ENCODE results near the gene GPR4.
"Not testable (repeated sequence)": the region's sequence is repeated elsewhere in the genome, so short reads cannot be mapped to it uniquely, and the experiment has no call there.

Gene GPR4

DNA sequence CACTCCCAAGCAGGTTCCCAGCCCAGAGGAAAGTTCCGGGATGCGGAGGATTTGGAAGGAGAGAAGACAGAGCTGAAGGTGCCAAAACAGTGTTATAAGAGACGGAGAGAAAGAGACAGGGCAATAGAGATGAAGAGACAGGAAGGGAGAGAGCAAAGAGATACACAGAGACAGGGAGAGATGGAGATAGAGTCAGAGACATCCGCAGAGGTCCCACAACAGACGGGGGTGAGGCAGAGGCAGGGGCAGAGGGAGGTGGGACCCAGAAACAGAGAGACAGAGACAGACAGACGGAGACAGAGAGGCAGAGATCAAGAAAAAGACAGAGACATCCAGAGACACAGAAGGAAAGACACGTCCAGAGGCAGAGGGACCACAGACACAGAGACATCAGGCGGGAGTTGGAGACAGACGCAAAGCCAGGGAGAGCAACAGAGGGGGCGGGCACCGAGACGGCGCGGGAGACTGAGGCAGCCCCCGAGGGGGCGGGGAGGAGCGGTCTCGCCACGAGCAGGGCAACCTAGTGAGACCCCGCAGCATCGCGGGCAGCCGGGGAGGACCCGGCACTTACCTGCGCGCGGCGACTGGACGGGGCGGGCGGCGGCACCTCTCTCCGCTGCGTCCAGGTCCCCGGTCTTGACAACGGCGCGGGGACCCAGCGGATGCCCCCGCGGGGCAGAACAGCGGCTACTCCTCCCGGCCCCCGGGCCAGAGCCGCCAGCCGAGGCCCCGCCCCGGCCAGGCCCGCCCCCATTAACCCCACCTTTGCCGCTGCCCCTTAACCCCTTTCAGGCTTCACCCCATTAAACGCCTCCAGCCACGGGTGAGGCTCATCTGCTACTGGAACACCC is at the start of gene GPR4:
TSS of gene GPR4 (minus strand) at position 689 of the 851 bp plus-strand sequence. CDS start 10,346 bp downstream, outside the sequence.
- no peak for DNase-seq (ENCODE audit: low read depth)

DNA sequence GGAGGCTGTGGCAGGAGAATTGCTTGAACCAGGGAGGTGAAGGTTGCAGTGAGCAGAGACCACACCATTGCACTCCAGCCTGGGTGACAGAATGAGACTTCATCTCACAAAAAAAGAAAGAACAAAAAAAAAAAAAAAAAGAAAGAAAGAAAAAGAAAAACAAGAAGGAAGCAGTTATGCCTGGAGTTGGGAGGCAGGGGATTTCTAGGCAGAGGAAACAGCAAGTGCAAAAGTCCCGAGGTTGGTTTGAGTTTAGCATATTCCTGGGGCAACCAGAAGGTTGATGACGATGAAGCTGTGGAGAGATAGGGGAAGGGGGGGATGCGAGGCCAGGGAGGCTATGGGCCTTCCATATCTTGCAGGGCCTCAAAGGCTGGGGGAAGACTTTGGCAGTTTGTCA is 48.7 kb upstream of the GPR4 start:
- DNase-seq (ENCODE audit: low read depth): no peak

DNA sequence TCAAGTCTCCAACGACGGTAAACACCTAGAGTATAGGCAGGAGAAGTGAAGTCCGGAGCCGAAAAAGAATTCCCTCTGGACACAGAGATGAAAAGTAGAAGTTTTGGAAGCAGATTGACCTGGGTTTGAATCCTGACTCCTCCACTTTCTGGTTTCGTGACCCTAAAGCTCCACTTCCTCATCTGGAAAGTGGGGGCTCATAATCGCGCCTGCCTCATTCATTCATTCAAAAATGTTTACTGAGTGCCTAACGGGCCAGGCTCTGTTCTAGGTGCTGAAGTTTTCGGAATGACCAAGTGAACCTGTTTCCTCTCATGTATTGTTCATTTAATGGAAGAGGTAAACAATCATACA is 44.3 kb upstream of the GPR4 start:
- no peak for DNase-seq (ENCODE audit: low read depth)

DNA sequence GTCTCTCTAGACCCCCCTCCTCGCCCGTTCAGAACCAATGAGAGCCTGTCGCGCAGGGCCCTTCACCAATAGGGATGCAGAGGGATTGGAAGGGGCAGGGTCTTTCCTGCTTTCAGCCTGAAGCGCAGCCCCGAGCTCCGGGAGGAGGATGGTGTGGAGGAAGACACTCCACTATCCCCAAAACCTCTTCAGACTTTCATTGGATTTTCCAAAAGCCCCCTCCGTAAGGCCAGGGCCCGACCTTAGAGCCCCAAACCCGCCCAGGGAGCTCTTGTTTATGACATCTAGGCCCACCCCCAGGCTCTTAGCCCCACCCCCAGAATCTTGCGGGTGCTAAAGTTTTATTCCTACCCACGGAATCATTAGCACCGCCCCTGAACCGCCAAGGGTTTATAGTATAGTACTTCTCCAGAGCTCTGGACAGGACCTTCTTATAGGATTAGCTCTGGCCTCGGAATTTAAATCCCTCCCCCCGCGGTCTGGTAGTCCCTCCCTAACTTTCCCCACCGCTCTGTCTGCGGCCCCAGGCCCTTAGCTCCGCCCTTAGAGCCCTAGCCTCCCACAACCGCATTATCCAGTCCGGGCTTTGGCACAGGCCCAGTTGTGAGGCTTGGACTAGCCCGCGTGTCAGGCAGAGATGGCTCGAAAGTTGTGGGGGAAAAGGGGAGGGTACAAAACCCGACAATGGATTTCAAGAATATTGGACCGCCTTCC is 43.8 kb upstream of the GPR4 start:
- DNase-seq (ENCODE audit: low read depth): peak; percentile 99

DNA sequence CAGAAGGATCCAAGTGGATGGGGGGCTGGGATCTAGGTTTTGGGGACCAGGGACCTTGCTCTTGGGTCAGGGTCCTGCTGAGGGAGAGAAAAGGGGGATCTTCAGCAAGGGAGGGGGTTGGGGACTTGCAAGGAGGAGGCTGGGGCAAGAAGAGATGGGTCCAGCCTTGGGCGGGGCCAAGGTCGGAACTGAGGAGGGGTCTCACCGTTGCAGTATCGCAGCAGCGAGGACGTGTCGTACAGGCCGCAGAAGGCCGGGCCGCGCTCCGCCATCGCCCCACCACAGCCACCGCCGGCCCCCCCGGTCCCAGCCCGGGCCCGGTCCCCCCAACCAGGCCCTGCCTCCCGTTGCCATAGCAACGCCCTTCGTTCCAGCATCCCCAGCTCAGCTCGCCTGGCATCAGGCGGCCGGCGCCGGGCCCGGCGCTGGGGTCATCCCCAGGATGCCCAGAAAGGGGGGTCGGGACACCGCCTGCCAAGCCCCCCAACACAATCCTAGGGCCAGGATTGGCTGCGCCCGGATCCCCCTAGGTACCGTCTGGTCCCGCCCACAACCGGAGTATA is 43.1 kb upstream of the GPR4 start:
- DNase-seq (ENCODE audit: low read depth): no peak

DNA sequence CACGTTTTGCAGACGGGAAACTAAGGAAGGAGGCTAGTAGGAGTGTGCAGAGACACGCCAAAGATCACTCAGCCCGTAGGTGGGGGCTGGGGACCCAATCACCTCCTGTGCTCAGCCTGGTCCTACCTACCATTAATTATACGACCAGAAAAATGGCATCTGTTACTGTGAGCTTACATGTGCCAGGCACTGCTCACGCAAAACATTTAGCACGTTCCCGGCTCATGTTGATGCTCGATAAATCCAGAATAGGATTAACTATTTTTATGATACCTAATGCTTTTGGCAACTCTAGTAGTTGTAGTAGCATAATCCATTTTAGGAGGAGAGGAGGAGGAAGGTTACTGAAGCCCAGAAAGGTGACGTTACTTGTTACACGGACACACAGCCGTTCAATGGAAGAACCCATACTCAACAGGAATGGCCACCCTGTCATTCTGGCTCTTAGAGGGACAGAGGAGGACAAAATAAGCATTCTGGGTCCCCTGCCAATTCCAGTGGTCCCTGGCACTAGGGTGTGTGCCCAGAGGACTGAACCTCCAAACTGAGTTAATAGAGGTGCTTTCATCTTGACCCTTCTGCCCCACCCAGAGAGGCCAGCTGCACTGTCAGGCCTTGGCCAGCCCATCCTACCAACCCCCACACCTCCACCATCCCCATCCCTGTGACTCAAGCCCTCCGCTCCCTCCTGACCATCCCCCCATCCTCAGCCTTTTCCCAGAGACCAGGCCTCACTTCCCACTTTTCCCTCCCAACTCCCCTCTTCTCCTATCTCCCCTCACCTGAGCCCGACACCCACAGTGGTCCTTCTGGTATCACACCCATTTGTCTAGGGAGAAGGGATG is 42.1 kb upstream of the GPR4 start:
- peak; percentile 35 for DNase-seq (ENCODE audit: low read depth)

DNA sequence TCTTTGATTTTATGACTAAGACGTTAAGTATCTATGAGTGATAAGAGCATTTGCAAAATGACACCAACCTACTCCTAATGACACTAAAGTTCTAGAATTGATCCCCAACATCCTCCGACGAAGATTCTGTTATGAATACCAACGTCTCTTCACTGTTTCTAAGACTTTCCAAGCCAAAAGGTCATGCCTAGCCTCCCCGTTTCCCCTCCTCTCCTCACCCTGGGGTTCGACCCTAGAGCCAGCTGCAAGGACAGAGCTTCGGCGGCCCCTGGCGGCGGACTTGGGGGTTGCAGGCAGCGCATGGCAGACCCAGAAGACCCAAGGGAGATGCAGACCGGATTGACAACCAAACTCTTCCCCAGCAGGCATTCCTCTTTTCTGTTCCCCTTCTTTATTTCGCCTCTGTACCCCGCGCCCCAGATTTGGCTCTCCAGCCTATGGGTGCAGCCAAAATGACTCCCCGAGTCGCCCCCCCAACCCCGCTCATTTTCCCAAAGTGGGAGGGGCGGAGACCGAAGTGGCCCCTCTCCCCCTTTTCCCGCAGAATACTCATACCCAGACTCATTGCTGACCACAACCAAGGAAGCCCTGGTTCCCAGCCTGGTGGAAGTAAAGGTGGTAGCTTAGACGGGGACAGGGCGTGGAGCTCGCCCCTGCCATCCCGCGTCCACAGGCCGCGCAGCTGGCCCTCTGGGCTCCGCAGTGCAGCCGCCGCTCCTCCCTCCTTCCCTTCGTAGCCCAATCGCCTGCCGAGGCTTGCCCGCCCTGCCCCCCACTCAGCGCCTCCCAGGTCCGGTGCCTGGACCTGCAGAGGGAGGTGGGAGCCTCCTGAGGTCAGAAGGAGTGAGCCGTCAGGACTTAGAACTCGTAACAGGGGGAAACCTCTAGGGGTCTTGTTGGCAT is 41.3 kb upstream of the GPR4 start:
- peak; percentile 67 for DNase-seq (ENCODE audit: low read depth)

DNA sequence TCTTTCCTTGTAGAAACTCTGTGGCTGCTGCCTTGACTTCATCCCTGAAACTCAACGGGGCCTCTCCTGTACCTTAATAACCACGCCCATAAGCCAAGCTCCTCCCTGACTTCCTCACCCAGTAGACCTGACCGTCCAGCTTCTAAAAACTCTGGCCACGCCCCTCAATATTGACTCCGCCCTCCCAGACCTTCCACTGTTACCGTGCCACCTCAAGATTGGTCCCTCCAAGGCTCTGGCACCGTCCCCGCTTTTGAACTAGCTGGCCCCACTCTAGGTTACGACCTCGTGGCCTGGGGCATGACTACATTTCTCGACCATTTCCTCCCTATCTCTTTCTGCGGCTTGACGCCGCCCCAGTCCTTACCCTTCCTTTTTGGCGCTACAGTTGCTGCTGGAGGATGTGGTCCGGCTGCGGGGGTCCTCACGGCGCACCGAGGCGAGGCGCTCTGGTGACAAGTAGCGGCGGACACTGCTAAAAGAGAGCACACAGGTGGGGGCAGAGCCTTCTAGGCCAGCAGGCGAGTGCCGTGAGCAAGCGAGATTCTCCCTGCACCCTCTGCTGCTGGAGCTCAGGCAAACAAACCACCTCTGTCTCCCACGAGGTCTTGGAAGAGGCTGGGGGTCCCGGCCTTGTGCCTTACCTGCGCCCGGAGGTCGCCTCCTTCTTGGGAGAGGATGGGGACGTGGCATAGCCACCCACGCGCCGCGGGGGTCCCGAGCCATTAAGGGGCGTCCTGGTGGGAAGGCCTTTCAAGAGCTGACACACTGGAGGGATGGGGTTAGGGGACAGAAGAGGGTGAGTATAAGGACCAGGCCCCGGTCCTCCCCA is 39.5 kb upstream of the GPR4 start:
- peak; percentile 62 for DNase-seq (ENCODE audit: low read depth)

DNA sequence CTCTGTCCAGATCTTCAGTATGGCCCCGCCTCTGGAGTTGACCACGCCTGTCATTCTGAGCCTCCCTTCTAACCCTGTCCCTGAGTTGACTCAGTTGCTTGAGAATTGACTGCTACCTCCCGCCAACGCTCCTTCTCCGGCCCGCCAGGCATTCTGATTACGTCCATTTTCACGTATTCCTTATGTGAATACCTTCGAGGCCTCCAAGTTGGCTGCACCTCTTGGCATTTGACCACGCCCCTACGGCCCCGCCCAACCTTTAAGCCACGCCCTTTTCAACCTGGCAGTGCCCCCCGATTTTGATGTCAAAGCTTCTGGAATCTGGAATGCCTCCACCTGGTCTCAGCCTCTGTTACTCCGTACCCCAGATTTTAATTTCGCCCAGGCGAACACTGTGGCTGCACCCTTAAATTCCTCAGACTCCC is 38.8 kb upstream of the GPR4 start:
- DNase-seq (ENCODE audit: low read depth): no peak

DNA sequence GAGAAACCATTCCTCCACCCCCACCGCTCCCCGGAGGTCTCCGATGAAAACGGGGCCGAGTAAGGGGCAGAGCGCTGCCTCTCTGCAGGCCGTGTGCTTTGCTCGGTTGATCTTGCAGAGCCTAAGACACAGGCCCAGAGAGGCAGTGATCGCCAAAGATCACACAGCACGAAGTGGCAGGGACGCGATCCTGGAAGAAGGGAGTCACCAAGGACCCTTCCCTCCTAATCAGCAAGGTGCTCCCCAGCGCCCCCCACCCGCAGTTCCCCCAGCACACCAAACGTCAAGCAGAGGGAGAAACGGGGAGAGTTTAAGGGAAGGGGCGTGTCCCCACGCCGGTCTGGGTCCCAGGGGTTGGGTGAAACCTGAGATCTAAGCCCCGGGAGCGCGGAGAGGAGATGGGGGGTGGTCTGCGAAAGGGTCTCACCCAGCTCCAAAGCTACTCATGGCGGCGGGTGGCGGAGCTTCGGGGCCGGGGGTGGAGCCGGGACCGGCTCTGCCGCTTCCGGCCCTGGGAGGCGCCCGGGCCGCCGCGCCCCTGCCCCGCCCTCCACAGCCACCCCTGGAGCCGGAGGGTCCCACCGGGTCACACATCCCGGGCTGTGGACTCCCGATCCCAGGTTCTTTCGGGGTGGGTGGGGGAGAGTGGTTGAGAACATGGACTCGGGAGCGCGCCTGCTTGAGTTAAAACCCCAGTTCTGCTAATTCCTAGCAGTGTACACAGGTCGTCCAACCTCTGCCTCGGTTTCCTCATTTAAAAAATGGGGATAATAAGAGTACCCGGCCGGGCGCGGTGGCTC is 37.1 kb upstream of the GPR4 start, which contains the start of gene EML2:
TSS of gene EML2 (minus strand) at position 468 of the 800 bp plus-strand sequence. CDS start at position 447, 21 bp downstream.
- DNase-seq (ENCODE audit: low read depth): no peak

DNA sequence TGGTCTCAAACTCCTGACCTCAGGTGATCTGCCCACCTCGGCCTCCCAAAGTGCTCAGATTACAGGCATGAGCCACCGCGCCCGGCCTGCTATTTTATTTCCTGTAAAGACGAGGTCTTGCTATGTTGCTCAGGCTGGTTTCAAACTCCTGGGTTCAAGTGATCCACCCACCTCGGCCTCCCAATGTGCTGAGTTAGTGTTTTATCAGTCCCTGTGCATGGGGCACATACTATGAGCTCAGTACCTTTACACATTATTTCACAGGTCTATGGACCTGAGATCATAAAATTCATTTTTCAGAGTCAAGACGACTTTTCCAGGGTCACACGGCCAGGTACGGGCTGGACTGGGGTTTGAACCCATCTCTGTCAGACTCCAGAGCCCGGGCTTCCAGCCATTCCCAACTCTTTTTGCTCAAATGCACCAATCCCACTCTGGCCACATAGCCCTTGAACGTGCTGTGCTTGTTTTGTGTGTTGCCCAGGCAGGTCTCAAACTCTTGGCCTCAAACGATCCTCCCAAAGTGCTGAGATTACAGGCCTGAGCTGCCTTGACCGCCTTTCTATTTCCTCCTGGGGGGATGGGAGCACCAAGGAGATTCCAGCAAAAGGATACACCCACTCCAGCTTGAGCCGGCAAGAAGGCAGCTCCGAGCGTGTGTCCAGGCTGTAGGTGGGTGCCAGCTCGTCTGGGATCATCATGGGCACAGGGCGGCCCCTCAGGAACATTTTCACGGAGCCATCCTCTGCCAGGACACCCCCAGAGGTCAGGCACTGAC is 36.1 kb upstream of the GPR4 start:
- peak; percentile 70 for DNase-seq (ENCODE audit: low read depth)

DNA sequence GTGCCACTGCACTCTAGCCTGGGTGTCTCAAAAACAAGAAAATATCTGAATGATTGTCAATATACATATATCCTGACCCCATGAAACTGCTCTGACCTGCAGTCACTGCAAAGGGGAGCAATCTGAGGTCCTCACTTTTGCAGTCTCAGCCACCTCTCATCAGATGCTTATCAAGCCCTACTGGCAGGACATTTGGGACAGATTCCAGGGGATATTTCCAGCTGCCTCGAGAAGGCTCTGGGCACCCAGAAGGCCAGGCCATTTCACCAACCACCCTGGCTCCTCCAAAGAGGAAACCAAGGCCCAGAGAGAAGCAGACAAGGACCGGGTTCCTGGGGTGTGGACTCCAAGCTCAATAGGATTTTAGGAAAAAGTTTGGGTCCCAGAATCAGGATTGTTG is 34.9 kb upstream of the GPR4 start:
- DNase-seq (ENCODE audit: low read depth): no peak

DNA sequence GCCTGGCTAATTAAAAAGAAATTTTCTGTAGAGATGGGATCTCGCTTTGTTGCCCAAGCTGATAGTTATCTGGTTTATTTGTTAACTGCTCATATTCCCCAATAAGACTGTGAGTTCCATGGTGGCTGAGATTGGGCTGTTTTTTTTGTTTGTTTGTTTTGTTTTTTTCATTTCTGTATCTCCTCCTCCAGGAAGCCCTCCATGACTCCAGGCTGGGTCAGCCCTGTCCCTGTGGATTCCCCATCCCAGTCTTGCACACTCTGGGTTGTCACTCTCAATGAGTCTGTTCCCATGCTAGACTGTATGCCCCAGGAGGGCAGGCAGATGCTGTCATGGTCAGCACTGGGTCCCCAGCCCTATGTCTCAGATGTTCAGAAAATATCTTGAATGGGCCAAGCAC is 34.3 kb upstream of the GPR4 start:
- no peak for DNase-seq (ENCODE audit: low read depth)

DNA sequence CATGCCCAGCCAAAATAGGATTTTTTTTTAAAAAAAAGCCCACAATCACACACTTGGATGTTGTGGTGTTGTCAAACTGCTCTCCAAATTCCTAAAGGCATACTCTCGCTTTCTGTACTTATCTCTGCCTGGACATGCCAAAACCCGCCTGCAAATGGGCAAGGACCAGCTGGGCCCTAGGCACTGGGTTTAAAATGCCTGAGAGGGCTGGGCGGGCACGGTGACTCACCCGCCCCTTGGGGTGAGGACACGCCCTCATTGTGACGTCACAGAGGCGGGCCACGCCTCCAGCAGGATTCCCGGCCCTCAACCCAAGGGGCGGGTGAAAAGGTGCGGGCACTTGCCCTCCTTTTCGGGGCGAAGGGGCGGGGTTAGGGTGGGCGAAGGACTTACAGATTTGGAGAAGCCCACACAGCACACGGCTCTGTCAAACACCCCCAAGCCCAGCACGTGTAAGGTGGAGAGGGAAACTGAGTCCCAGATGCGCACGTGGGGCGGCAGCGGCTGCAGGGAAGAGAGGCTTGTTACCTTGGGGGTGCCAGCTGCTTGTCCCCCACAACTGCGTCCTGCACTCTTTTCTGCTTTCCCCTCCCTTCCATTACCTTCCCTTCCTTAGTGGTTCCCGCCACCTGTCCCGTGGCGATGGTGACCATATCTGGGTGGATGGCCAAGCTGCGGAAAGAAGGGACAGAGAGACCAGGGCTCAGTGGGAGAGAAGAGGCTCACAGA is 30.6 kb upstream of the GPR4 start:
- peak; percentile 84 for DNase-seq (ENCODE audit: low read depth)

DNA sequence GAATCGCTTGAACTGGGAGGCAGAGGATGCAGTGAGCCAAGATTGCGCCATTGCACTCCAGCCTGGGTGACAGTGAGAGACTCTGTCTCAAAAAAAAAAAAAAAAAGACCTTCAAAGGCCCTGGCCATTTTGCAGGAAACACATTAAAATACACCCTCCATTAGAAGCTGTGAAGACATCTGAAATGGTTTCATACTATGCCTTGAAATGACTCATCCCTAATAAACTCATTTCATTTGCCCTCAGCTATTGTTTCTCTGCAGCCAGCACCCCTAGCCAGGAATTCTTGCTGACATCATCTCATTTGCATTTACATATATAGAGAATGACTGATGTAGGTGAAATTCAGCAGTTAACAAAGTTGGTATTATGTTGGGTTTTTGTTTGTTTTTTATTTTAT is 28.5 kb upstream of the GPR4 start:
- DNase-seq (ENCODE audit: low read depth): peak; percentile 82

DNA sequence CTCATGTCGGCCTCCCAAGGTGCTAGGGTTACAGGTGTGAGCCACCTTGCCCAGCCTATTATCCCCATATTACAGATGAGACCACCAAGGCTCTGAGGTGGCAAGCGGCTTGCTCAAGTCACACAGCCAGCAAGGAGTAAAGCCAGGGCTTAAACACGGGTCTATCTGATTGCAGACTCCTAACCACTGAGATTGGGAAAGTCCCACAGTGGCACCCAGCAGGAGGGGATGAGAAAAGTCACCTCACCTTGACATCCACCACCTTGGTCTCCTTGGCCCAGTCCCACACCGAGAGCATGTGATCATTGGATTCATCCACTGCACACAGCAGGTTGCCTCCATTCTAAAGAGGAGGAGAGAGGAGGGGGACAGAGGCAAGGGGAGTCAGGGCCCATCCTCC is 27.7 kb upstream of the GPR4 start:
- DNase-seq (ENCODE audit: low read depth): no peak

DNA sequence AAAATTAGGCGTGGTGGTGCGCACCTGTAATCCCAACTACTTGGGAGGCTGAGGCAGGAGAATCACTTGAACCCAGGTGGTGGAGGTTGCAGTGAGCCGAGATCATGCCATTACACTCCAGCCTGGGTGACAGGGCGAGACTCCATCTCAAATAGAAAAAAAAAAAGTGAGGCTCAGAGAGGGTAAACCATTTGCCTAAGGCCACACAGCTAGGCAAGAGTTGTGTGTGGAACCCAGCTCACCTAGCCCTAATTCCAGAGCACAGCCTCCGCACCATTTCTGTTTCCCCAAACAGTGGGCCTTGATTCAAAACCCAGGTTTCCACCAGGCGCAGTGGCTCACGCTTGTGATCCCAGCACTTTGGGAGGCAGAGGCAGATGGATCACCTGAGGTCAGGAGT is 26.2 kb upstream of the GPR4 start:
- not testable (repeated sequence) for DNase-seq (ENCODE audit: low read depth)

DNA sequence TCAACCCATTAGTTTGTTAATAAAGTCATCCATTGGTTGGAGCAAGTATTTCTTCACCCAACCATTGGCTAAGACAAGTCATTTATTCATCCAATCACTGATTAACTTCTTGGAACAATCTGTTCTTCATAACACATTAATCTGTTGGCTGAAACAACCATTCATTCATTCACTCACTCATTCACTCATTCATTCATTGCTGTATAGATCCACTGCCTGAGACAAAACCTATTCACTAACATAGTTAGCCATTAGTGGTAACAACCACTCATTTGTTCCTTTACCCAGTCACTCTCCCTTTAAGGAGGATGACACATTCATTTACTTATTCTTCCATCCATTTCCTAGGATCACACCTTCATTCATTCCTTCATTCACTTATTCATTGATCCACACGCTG is 22.0 kb upstream of the GPR4 start:
- no peak for DNase-seq (ENCODE audit: low read depth)
